PC-3 (cell line): ENCODE data around the gene L3MBTL4. TPM values are rescaled to one million over a fixed set of nuclear protein-coding genes. Genes with fewer than 3 reads are reported as not detected.

Experiments used
- ATAC-seq: fragments of 200-7000 bp; cut with Tn5 transposase; 2 replicates; pipeline ENCODE4 v1.9.1; 2020; ENCODE audit warnings: mild to moderate bottlenecking, moderate library complexity
- BruUV-seq: library from RNA; stranded (reverse); fragments of 400-500 nt; replicated peaks from 2 replicates; lab custom pipeline; 2021; lab: Mats Ljungman, UMichigan
- CTCF ChIA-PET: fragments of 300-600 bp; sonication (Branson Sonifier 250); formaldehyde crosslinking; loops from one replicate; lab custom pipeline; 2022; ENCODE audit warnings: antibody characterized with exemption; lab: Charles Lee
- POLR2A ChIA-PET: fragments of 300-600 bp; sonication (Branson Sonifier 250); formaldehyde crosslinking; loops from one replicate; lab custom pipeline; 2022; ENCODE audit warnings: antibody characterized with exemption; ENCODE audit not compliant: unreplicated experiment; lab: Charles Lee
- DNase-seq: peaks from one replicate; pipeline ENCODE4 v3.0.0-alpha.2; 2015
- H2AFZ ChIP-seq: fragments of 300-600 bp; sonication (generic); 2 replicates; pipeline ENCODE4 v1.6.0; 2016; ENCODE audit warnings: antibody characterized with exemption, low read length
- H3F3A ChIP-seq: fragments of 300-600 bp; sonication (generic); one replicate; pipeline ENCODE4 v1.6.0; 2017; ENCODE audit warnings: antibody characterized with exemption, low read length, control low read depth, mild to moderate bottlenecking; ENCODE audit not compliant: unreplicated experiment
- H3K27ac ChIP-seq: fragments of 300-600 bp; sonication (generic); 2 replicates; pipeline ENCODE4 v1.5.1; 2016; ENCODE audit warnings: mild to moderate bottlenecking, low read length
- H3K27me3 ChIP-seq: fragments of 300-600 bp; sonication (generic); 2 replicates; pipeline ENCODE4 v1.6.1; 2016; ENCODE audit warnings: low read length, mixed read lengths
- H3K36me3 ChIP-seq: fragments of 300-600 bp; sonication (generic); 2 replicates; pipeline ENCODE4 v1.6.1; 2016; ENCODE audit warnings: low read depth, mixed run types, low read length, mixed read lengths
- H3K4me1 ChIP-seq: fragments of 300-600 bp; sonication (generic); 2 replicates; pipeline ENCODE4 v1.5.1; 2016; ENCODE audit warnings: low read length; ENCODE audit not compliant: insufficient read depth
- H3K4me2 ChIP-seq: fragments of 300-600 bp; sonication (generic); 2 replicates; pipeline ENCODE4 v1.6.0; 2016; ENCODE audit warnings: low read length
- H3K4me3 ChIP-seq: fragments of 300-600 bp; sonication (generic); 2 replicates; pipeline ENCODE4 v1.5.1; 2016; ENCODE audit warnings: mild to moderate bottlenecking, low read length, mixed read lengths
- H3K79me2 ChIP-seq: fragments of 300-600 bp; sonication (generic); 2 replicates; pipeline ENCODE4 v1.6.1; 2017; ENCODE audit warnings: low read length, mixed read lengths
- H3K9ac ChIP-seq: fragments of 300-600 bp; sonication (generic); 2 replicates; pipeline ENCODE4 v1.6.0; 2016; ENCODE audit warnings: mild to moderate bottlenecking, low read length
- H3K9me2 ChIP-seq: fragments of 300-600 bp; sonication (generic); replicated peaks from 2 replicates; pipeline ENCODE4 v1.6.1; 2016; ENCODE audit warnings: mixed run types, low read length, mixed read lengths
- H3K9me3 ChIP-seq: fragments of 300-600 bp; sonication (generic); 2 replicates; pipeline ENCODE4 v1.6.1; 2016; ENCODE audit warnings: low read length, mixed read lengths
- H4K20me1 ChIP-seq: fragments of 300-600 bp; sonication (generic); 2 replicates; pipeline ENCODE4 v1.6.1; 2016; ENCODE audit warnings: low read length, mixed read lengths
- EZH2 ChIP-seq: fragments of 300-600 bp; sonication (generic); IDR thresholded peaks from one replicate; pipeline ENCODE4 v1.6.1; 2017; ENCODE audit warnings: antibody characterized with exemption, mild to moderate bottlenecking, low read length; ENCODE audit not compliant: unreplicated experiment
- EZH2phosphoT487 ChIP-seq: fragments of 300-600 bp; sonication (generic); IDR thresholded peaks from 2 replicates; pipeline ENCODE4 v1.6.1; 2018; ENCODE audit warnings: mild to moderate bottlenecking, antibody characterized with exemption, low read length, borderline replicate concordance
- intact Hi-C: fragments of 100-400 bp; cut with micrococcal nuclease; formaldehyde crosslinking; loops from 2 replicates; pipeline ENCODE4 v1.9.0; 2023
- total RNA-seq: library from RNA; depleted of rRNA; stranded (reverse); fragments of >200 nt; gene quantifications from 2 replicates; pipeline ENCODE4 v1.2.3, GENCODE V29; 2014
- TF ChIP-seq, protein P1 (sequence below): fragments of 300-600 bp; sonication (generic); conservative IDR thresholded peaks from 2 replicates; pipeline ENCODE4 v1.5.1; 2017; ENCODE audit warnings: antibody characterized with exemption, low read depth, mild to moderate bottlenecking, low read length

L3MBTL4 gene
- total RNA-seq, 1 experiment from 2014 or later = 0.47 TPM

- no peak overlapping the region for H3K9ac ChIP-seq
- 0 out of 2 replicates have a peak, but pooled peaks cover 8% of the 10 kb centered on the region for H3K27me3 ChIP-seq
- no peaks in the 10 kb centered on the region for H4K20me1 ChIP-seq
- POLR2A ChIA-PET = no interaction called here
- H2AFZ ChIP-seq = no peak overlapping the region
- BruUV-seq = no TSS peak
- no peaks in the 10 kb centered on the region for H3K36me3 ChIP-seq
- H3K9me2 ChIP-seq = no peaks in the 10 kb centered on the region
- H3K79me2 ChIP-seq = no peaks in the 10 kb centered on the region
- no peaks in the 10 kb centered on the region for H3K4me1 ChIP-seq
- TF ChIP-seq EZH2 (no peak), EZH2phosphoT487 (no peak)
- TF ChIP-seq, protein P1, sequence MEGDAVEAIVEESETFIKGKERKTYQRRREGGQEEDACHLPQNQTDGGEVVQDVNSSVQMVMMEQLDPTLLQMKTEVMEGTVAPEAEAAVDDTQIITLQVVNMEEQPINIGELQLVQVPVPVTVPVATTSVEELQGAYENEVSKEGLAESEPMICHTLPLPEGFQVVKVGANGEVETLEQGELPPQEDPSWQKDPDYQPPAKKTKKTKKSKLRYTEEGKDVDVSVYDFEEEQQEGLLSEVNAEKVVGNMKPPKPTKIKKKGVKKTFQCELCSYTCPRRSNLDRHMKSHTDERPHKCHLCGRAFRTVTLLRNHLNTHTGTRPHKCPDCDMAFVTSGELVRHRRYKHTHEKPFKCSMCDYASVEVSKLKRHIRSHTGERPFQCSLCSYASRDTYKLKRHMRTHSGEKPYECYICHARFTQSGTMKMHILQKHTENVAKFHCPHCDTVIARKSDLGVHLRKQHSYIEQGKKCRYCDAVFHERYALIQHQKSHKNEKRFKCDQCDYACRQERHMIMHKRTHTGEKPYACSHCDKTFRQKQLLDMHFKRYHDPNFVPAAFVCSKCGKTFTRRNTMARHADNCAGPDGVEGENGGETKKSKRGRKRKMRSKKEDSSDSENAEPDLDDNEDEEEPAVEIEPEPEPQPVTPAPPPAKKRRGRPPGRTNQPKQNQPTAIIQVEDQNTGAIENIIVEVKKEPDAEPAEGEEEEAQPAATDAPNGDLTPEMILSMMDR = no peak
- H3K4me3 ChIP-seq = no peak overlapping the region
- CTCF ChIA-PET = no interaction called here
- no peak for DNase-seq
- no peaks in the 10 kb centered on the region for H3F3A ChIP-seq
- no peak overlapping the region for H3K27ac ChIP-seq
- H3K9me3 ChIP-seq = no peaks in the 10 kb centered on the region
- intact Hi-C loops = no loop called here
- no peak overlapping the region for H3K4me2 ChIP-seq
- ATAC-seq = no peak
Measured at GRCh38 chr18:5937795-5938194, 476.9 kb downstream of the L3MBTL4 start.

- Histone ChIP-seq H4K20me1 (no peaks in the 10 kb centered on the region), H3K79me2 (no peaks in the 10 kb centered on the region), H3K9ac (no peak overlapping the region), H3K36me3 (no peaks in the 10 kb centered on the region), H3K27me3 (0 out of 2 replicates have a peak, but pooled peaks cover 8% of the 10 kb centered on the region), H3K4me2 (no peak overlapping the region), H3K4me1 (no peaks in the 10 kb centered on the region), H2AFZ (no peak overlapping the region), H3F3A (no peaks in the 10 kb centered on the region), H3K27ac (no peak overlapping the region), H3K4me3 (no peak overlapping the region), H3K9me2 (no peaks in the 10 kb centered on the region), H3K9me3 (no peaks in the 10 kb centered on the region)
- intact Hi-C loops = no loop called here
- no peak for TF ChIP-seq EZH2
- TF ChIP-seq EZH2phosphoT487 = no peak
- TF ChIP-seq, protein P1 = no peak
- CTCF ChIA-PET = no interaction called here
- no peak for ATAC-seq
- POLR2A ChIA-PET = no interaction called here
- no peak for DNase-seq
- BruUV-seq = no TSS peak
Measured at GRCh38 chr18:5937121-5937520, 477.6 kb downstream of the L3MBTL4 start.

GRCh38 chr18:5930789-5931188 lies 483.9 kb downstream of the L3MBTL4 start:
- ChIA-PET POLR2A (no interaction called here), CTCF (no interaction called here)
- BruUV-seq = no TSS peak
- H3F3A ChIP-seq = no peaks in the 10 kb centered on the region
- DNase-seq = no peak
- no peak overlapping the region for H3K4me2 ChIP-seq
- H4K20me1 ChIP-seq = no peaks in the 10 kb centered on the region
- H3K4me1 ChIP-seq = no peaks in the 10 kb centered on the region
- intact Hi-C loops = no loop called here
- no peak overlapping the region for H3K27ac ChIP-seq
- ATAC-seq = no peak
- H2AFZ ChIP-seq = no peak overlapping the region
- no peaks in the 10 kb centered on the region for H3K36me3 ChIP-seq
- H3K9me2 ChIP-seq = no peaks in the 10 kb centered on the region
- H3K79me2 ChIP-seq = no peaks in the 10 kb centered on the region
- no peaks in the 10 kb centered on the region for H3K9me3 ChIP-seq
- no peak overlapping the region for H3K9ac ChIP-seq
- TF ChIP-seq EZH2 (no peak), EZH2phosphoT487 (no peak)
- TF ChIP-seq, protein P1 = no peak
- H3K27me3 ChIP-seq = 0 out of 2 replicates have a peak, but pooled peaks cover 8% of the 10 kb centered on the region
- H3K4me3 ChIP-seq = no peak overlapping the region
